ENCODE results near the gene SELENOS. TPM values are rescaled to one million over a fixed set of nuclear protein-coding genes. Genes with fewer than 3 reads are reported as not detected.

Gene SELENOS
- total RNA-seq, 1 donor from 2014 or later: 49.5 TPM

DNA sequence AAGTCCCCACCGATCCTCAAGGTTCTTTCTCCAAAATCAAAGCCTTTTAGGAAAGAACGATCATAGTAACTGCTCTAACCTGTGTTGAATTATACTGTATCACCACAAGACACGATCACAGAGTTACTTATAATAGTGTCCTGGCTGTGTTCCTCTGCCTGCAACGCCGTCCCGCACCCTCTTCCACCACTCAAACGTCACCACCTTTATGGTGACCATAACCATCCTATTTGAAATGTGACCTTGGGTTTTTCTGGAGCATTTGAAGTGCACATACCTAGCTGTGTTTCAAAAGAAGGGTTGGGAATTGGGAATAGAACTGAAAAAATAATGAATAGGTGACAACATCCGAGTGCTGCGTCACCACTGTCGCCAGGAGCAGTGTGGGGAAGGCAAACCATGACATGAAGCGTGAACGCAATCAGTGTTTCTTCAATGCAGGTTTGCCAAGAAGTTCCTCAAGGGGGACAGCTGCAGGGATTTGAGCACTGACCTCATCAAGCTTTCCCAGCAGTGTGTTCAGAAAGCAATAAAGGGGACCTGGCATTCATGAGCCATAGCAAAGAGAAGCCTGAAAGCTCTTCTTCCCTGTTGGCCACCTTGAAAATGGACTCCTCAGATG is 769 bp upstream of the SELENOS start:
- DNase-seq (ENCODE audit: low read depth, low spot score): no peak

DNA sequence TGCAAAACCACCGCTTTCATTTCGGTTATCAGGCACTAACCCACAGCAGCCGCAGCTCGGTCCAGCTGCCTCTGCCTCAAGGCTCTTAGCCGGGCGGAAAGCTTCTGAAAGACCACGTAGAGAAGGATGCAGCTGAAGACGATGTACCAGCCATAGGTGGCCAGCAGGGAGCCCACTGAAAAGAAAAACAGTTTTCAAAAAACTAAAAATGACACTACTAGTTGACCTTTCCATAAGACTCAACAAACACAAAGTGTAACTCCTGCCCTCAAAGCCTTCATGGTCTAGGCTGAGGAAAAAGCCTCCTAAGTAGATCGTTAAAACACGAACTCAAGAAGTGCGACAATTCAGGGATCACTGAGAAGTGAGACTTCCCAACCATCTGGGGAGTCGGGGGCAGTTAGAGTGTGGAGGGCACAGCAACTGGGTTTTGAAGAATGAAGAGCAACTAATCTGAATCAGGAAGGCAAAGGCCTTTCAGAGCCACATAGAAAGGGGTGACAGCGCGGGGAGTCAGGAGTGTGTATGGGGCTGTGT is 716 bp downstream of the SELENOS start:
- DNase-seq (ENCODE audit: low read depth, low spot score): no peak

DNA sequence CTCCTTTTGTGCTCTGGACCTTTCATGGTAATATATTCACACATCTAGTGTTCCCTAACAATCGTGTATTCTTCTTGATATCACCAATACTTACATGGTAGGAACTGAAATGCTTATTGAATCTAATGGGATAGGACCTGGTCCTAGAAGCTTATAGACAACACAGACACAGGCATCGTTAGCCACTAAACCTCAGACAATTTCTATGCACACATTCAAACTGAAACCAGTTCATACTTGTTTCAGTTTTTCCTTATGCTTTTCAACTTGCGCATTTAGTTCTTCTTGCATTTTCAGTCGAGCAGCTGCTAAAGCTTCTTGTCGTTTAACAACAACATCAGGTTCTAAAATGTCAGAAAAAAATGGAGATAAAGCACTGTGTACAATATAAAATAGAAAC is 2.3 kb downstream of the SELENOS start:
- DNase-seq (ENCODE audit: low read depth, low spot score): no peak

DNA sequence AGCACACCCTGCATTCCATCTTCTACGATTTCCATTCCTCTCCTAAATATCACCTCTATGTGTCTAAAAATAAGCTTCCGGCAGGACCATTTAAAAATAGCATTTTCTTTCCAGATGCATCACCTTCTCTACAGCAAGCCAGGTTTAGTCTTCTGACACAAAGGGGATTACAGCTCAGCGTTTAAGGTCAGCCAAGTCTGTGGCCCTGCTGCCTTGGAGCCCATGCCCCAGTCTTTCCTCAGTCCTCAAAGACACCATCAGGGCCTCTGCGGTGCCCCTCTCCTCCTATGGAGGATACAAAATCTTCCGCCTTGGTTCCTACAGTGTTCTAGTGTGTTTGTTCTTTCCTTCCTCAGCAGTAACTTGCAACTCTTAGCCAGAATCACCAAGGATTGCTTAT is 3.8 kb downstream of the SELENOS start:
- DNase-seq (ENCODE audit: low read depth, low spot score): no peak

DNA sequence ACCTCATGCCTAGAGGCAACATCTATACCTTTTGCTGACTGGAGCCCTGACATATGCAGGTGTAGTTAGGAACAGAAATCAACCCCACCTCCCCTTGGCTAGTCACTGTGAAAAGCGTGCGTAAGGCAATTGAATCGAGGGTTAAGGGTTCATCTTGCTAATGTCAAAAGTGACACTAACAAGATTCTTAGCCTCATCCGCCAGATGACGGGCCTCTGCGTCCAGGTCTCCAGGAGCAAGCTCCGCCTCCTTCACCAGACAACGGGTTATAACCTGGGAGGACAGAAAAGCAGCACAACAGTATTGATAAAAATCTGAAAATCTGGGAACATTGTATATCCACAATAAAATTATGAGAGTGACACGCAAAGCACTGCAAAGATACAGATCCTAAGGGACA is 4.7 kb downstream of the SELENOS start:
- no peak for DNase-seq (ENCODE audit: low read depth, low spot score)

DNA sequence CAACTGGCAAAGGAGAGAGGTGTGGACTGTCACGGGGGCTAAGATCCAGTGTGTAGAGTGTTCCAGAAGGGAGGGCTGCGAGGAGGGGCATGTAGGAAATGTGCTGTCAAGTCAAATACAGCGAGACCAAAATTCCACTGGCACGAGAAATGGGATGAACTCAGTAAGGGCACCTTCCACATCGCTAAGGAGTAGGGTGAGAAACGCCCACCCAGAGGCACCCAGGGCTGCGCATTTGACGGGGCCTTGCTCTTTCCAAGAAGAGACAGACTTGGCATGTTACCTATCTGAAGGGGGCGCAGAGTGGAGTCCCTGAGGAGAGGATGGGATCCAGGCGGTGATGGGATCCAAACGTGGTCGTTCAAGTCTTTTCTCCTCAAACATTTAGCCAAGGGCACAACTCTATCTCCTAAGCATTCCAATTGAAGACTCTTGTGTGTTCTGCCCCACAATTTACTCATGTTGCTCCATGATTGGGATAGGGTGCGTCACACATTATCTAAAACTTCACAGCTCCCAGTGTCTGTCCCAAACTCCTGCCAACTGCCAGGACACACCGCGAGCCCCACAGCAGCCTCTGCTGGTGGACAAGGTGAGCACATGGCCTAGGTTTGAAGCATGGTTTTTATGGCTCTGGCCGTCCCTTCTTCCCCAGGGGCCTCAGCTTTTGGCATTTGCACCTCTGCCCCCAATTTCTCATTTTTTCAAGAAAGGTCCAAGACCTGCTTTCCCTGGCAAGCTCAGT is 7.6 kb downstream of the SELENOS start:
- no peak for DNase-seq (ENCODE audit: low read depth, low spot score)

DNA sequence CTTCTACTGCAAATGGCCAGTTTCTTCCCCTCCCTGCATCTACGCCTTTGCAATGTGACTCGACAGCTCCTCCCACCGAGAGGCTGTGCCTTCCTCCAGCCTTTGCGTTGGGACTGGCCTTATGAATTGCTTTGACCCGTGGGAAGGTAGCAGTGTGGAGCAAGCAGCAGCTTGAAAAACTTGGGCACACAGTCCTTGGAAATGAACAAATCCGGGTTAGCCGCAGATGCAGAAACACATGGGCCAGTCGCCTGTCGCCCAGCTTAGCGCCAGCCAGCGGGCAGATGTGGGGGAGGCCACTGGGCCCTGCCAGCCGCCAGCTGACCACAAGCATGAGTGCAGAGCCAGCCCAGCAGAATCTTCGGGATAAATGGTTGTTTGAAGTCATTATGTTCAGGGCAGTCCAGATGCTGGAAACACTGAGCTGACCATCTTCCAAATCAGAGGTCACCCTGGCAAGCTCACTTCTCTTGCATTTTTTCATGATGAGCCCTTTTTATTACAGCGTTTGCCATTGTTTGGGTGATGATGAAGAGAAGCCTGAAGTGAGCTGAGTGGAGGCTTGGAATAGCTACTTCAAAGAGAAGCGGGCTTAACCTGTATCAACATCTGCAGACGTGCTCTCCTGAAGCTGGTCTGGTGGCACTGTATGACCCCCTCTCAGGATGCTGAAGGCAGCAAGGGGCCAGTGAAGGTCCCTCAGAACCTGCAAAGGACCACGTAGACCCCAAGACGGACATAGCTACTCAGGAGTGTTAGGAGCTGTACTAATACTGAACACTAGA is 9.8 kb downstream of the SELENOS start:
- no peak for DNase-seq (ENCODE audit: low read depth, low spot score)

DNA sequence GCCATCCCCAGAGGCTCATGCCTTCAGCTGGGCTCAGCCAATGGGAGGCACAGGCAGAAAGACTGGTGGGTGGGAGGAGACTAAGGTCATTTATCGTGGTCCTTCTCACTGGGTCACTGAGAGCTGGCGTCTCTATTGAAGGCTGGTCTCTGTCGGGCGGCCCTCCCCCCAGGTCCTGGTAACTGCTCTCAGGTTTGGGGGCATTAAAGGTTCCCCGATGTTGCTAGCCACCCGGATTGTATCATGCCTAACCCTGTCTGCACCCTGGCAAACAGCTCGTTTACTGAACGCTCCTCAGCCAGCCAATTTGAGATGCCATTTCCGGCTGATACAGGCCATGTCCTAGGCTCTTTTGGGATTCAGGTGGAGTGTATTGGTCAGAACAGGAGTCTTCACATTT is 10.5 kb downstream of the SELENOS start:
- no peak for DNase-seq (ENCODE audit: low read depth, low spot score)

DNA sequence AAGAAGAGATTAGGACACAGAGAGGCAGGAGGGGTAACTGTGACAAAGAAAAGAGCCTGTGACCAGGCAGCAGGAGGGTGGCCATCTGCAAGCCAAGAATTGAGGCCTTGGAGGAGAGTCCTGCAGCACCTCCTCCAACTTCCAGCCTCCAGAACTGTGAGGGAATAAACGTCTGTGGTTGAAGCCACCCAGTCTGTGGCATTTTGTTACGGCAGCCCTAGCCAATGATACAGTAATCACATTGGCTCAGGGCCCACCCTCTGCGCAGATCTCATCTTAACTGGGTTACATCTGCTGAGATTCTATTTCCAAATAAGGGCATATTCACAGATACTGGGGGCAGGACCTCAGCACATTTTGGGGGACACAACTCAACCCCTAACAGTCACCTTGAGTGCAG is 11.3 kb downstream of the SELENOS start:
- DNase-seq (ENCODE audit: low read depth, low spot score): no peak

DNA sequence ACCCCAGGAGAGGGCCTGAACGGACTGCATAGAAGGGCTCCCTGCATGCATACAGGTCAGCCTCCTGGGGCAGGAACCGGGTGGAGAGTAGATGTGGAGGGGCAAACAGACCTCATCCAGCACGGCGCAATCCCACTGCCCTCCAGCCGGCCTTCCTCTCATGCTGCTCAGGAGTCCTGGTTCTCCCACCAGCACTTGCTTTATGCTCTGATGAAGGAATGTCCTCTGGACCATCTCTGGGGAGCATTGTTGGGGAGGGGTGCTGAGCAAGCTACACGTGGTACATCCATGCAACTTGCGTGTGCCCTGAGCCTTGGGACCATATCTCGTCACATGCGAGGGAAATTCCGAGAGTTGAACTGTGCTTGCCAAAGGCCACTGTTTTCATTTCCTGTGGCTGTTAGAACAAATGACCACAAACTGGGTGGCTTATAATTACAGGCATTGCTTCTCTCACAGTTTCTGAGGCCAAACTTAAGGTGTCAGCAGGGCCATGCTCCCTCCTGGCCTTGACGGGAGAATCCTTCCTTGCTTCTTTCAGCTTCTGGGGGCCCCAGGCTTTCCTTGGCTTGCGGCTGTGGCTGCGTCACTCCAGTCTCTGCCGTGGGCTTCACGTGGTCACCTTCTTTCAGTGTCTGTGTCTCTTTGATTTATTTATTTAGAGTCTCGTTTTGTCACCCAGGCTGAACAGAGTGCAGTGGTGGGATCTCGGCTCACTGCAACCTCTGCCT is 12.2 kb downstream of the SELENOS start:
- DNase-seq (ENCODE audit: low read depth, low spot score): no peak

DNA sequence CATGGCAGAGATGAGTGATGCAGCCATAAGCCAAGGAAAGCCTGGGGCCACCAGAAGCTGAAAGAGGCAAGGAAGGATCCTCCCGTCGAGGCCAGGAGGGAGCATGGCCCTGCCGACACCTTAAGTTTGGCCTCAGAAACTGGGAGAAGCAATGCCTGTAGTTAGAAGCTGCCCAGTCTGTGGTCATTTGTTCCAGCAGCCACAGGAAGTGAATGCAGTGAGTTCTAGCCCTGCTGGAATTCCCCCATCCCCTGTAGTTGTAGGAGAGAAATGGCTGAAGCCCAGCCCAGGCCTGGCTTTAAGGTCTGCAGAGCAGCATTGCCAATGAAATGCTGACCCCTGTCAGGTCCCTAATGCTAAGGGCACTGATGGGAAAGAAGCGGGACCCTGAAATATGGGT is 13.3 kb downstream of the SELENOS start:
- DNase-seq (ENCODE audit: low read depth, low spot score): no peak

DNA sequence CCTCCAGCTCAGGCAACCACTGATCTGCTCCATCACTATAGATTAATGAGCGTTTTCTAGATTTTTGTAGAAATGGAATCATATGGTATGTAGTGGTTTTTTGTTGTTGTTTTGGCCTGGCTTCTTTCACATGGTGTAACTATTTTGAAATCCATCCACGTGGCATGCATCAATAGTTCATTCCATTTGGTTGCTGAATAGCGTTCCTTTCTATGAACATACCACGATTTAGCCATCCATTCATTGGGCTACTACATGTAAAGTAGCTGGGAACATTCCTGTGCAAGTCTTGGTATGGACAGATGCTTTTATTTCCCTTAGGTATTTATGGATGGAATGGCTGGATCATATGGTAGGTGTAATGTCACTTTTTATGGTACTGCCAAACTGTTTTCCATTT is 14.7 kb downstream of the SELENOS start:
- DNase-seq (ENCODE audit: low read depth, low spot score): no peak

DNA sequence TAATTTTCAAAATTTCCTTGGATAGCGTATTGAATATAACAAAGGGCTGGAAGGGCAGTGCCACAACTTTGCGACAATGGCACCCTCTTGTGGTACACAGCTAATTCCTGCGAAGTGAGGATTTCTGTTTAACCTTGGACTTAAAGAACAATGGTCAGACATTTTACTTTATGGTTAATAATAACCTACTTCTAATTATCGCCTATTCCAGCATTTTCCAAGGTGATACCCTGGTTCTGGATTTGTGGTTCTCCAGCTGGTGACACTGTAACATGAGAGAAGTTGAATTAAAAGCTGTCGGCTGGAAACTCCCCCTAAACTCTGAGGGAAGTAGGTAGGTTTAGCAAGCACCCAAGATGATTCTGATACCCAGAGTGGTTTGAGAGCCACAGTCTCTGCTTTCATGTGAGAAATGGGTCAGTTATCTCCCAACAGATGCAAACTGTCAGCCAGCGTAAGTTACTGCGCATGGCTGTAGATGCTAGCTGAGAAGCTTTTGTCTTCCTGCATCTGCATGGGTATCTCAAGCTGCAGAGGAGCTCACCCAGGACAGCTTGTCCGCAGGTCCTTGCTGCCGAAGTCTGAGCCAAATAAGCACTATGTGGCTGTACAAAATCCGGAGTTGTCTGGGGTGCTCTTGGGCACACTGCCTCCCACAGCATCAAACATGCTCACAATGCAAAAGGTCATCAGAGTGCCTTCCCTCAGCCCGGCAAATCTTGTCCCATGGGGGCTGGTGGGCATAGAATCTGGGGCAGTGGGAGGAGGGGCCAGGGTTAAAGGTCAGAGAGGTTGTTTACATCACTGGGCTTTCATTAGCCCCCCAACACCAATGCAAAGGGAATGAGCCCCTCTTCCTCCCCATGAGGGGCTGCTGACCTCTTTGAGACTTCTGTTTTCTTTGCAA is 18.8 kb downstream of the SELENOS start:
- peak; percentile 53 for DNase-seq (ENCODE audit: low read depth, low spot score)

DNA sequence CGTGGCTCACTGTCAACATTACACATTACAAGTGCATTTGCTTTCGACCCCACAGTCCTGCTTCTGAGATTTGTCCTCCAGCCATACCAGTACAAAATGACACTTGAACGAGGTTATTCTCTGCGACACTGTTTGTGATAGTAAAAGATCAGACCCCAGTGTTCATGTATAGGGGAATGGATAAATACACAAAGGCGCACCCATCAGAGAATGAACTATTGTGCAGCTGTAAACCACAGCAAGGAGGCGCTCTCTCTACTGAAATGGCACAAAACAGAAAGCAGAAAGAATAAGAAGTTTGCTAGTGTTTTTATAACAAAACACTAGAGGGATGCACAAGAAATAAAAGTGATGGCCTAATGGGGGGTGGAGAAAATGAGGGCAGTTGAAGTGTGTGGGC is 20.5 kb downstream of the SELENOS start:
- no peak for DNase-seq (ENCODE audit: low read depth, low spot score)

DNA sequence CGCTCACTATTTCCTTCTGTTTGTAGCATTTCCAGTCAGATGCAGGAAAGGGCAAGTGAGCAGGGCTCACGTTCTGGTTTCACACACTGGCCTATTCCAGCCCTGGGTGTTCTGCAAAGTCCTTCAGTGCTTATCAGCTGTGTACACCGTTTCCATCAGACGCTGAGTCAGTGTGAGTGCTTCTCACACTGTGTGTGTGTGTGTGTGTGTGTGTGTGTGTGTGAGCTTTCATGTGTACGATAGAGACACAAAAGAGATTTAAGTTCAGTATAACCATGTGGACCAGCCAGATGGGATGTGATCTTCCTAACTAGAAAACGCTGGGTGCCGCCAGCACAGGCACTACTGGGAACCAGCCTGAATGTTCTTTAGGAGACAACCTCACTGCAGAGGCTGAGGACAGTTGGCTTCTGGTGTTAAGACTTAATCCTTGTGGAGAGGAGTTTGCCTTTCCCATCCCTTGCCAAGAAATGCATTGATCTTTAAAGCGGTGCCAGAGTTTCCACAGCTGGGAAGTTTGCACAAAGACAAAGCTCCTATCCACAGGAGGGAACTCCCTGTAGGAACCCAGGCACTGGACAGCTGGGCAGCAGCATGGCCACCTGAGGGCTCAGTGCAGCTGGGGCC is 21.6 kb downstream of the SELENOS start:
- peak; percentile 84 for DNase-seq (ENCODE audit: low read depth, low spot score)

DNA sequence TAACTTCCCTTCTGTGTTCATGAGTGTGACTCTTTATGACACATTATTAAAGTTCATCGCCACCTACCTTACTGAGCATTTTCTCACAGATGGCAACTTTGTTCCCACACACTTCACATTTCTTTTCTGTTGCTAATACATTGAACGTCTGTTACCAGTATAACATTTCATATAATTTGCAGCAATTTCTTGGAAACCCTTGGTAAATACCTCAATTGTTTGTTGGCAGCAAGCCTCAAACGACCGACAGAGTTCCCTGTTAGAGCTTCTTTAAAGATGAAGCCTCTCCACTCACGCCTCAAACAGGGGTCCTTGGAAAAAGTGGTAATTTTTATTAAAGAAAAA is 22.3 kb downstream of the SELENOS start:
- no peak for DNase-seq (ENCODE audit: low read depth, low spot score)

DNA sequence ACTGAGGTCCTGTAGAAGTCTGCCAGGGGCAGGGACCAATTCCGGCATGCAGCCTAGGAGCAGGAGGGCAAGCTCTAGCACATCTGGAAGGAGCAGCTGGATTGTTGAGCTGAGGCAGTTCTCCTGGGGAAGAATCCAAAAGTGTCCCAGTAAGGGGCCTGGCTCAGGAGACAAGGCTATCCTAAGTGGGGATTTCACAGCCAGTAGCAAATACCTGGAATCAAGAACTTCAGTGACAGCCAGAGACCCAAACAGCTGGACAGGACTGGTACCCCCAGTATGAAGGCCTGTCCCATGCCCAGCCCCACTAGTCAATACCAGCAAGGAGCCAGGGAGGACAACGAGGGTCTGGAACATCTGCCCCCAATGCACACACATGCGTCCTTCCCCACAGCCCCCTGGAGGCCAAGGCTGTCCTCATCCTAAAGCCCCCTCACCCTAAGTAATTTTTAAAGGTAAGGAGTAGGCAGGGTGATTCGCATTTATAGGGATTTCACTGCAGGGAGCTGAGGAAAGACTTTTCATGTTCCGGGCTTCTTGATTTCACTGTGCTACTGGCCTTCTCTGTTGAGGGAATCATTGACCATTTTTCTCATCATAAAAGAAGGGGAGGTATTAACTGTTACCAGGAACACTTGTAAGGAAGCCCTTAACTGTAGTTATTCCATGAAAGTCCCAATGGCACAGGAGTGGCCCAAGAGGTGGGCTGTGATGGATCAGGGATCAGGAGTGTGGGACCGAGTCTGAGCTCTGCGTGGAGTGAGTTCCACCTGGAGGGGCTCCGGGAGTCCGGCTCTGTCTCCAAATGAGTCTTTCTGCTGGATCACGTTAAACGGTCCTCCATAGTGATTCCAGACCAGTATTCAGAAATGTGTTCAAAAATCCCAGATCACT is 22.9 kb downstream of the SELENOS start:
- DNase-seq (ENCODE audit: low read depth, low spot score): no peak

DNA sequence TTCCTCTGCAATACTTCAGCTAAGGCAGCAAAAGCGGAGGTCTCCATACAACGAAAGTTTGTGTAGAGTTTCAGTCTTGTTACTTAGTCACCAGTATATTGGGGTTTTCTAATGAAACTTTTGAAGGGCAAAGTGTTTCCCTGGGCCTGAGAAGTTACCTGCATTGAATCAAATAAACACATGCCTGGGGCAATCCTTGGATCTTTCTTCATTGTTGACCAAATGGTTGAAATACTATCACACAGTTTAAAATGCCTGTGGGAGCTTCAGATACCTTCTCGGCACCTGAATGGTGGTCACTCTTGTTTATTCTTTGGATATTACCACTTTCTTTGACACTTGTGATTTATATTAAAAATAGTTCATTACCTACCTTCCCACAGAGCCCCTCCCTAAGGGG is 24.4 kb downstream of the SELENOS start:
- DNase-seq (ENCODE audit: low read depth, low spot score): no peak

Measured in pulmonary artery endothelial cell (primary cell).